GM18861 (cell line): Measurements from ENCODE around the gene KIF18B.
A peak's percentile ranks its signal among the peaks of the same experiment; 100 is the strongest.

Experiments used
- ATAC-seq: cut with Tn5 transposase; IDR thresholded peaks from one replicate; pipeline ENCODE4 v1.9.1; 2021; ENCODE audit not compliant: unreplicated experiment

The KIF18B gene

GRCh38 chr17:44921122-44921882, 26.3 kb downstream of the KIF18B start:
- ATAC-seq = no peak

GRCh38 chr17:44920565-44920940, 27.0 kb downstream of the KIF18B start:
- ATAC-seq = no peak

- peak; percentile 76 for ATAC-seq
Measured at GRCh38 chr17:44919885-44920564, 27.5 kb downstream of the KIF18B start.

GRCh38 chr17:44919411-44919810, 28.2 kb downstream of the KIF18B start:
- ATAC-seq = no peak

GRCh38 chr17:44918006-44918405, 29.6 kb downstream of the KIF18B start:
- no peak for ATAC-seq

GRCh38 chr17:44917456-44917855, 30.1 kb downstream of the KIF18B start:
- ATAC-seq = no peak

GRCh38 chr17:44916781-44917241, 30.8 kb downstream of the KIF18B start:
- no peak for ATAC-seq

GRCh38 chr17:44915862-44916780, 31.5 kb downstream of the KIF18B start:
- no peak for ATAC-seq

- no peak for ATAC-seq
Measured at GRCh38 chr17:44915321-44915726, 32.2 kb downstream of the KIF18B start, which contains the start of gene GFAP. Gene GFAP (minus strand): TSS chr17:44915500. CDS start chr17:44915486, 14 bp downstream.

GRCh38 chr17:44914698-44915271, 32.8 kb downstream of the KIF18B start:
- no peak for ATAC-seq

- no peak for ATAC-seq
Measured at GRCh38 chr17:44914148-44914547, 33.4 kb downstream of the KIF18B start.

- ATAC-seq = no peak
Measured at GRCh38 chr17:44913676-44914075, 33.9 kb downstream of the KIF18B start.

GRCh38 chr17:44912763-44913544, 34.6 kb downstream of the KIF18B start:
- ATAC-seq = no peak

- ATAC-seq = no peak
Measured at GRCh38 chr17:44911133-44912001, 36.2 kb downstream of the KIF18B start.

GRCh38 chr17:44910231-44911106, 37.1 kb downstream of the KIF18B start:
- no peak for ATAC-seq

- ATAC-seq = no peak
Measured at GRCh38 chr17:44909681-44910144, 37.9 kb downstream of the KIF18B start.

GRCh38 chr17:44908761-44909326, 38.7 kb downstream of the KIF18B start:
- no peak for ATAC-seq
